HG02852 (cell line): Measurements from ENCODE around the gene SF3B2.
A peak's percentile ranks its signal among the peaks of the same experiment; 100 is the strongest.
"Not testable (repeated sequence)": the region's sequence is repeated elsewhere in the genome, so short reads cannot be mapped to it uniquely, and the experiment has no call there.

ENCODE experiments used
- ATAC-seq: cut with Tn5 transposase; IDR thresholded peaks from one replicate; pipeline ENCODE4 v1.9.1; 2021; ENCODE audit warnings: mild to moderate bottlenecking, moderate library complexity; ENCODE audit not compliant: unreplicated experiment

SF3B2 gene

GRCh38 chr11:66051766-66052663 lies at the start of gene SF3B2:
TSS of gene SF3B2 (plus strand) at chr11:66052364. CDS start at chr11:66052385, 21 bp downstream.
- peak; percentile 93 for ATAC-seq

GRCh38 chr11:66002648-66003225 lies 49.4 kb upstream of the SF3B2 start:
- ATAC-seq = peak; percentile 40

DNA sequence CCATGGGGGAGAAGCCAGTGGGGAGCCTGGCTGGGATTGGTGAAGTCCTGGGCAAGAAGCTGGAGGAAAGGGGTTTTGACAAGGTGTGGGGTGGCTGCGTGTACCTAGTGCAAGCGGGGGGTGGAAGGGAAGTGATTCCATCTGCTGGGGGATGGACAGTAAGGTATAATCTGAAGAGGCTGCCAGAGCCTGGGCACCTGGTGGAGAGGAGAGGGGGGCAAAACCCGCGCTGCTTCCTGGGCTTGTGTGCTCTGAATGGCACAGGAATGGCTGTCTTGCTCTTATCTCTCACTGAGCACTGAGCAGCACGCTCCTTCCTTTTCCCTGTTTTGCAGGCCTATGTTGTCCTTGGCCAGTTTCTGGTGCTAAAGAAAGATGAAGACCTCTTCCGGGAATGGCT lies 48.9 kb upstream of the SF3B2 start:
- ATAC-seq = no peak

DNA sequence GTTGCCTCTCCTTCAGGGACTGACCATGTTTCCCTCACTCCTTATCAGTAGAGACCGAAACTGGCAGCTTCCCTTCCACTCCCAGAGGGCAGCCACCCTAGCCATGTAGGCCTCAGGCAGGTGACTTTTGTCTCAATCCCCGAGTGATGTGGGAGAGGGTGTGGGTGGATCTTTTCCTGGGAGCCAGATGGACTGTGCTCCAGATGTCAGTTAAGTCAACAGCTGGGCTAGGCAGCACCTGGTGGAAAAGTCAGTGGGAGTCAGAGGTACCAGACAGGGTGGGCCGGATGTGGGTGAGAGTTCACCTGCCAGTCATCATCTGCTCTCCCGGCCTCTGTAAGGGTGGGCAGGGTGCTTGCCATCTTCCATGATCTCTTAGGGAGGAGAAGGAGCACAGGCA lies 48.0 kb upstream of the SF3B2 start:
- ATAC-seq = no peak

GRCh38 chr11:66006134-66006890 lies 45.9 kb upstream of the SF3B2 start:
- no peak for ATAC-seq

DNA sequence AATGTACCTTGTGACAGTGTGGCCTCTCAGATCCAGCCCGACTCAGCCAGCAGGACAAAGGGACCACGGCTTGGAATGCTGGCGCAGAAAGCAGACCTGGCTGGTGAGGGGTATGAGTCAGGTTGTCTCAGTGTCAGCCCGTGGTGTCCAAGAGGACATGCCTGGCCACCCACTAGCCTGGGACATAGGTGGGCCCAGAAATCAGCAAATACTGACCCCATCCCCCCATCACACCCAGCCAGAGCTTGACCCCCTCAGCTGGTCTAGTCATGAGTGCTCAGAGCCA lies 45.3 kb upstream of the SF3B2 start:
- ATAC-seq = no peak

DNA sequence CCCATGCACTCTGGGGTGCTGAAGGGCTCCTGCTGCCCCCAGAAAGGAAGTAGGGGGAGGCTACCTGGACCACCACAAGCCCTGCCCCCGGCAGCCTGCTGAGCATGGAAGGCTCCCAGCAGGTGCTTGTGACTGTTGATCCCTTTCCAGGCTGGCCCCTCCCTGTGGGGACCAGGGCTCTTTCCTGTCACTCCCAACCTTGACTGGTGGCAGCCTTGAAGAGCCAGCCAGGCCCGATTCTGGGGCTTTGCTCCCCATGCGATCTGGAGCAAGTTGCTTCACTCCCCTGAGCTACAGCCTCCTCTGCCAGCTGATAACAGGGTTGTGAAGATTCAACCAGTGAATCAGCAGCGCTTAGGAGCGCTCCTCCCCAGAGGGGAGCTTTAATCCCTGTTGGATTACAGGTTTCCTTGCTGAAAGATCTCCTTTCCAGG lies 44.9 kb upstream of the SF3B2 start:
- no peak for ATAC-seq

DNA sequence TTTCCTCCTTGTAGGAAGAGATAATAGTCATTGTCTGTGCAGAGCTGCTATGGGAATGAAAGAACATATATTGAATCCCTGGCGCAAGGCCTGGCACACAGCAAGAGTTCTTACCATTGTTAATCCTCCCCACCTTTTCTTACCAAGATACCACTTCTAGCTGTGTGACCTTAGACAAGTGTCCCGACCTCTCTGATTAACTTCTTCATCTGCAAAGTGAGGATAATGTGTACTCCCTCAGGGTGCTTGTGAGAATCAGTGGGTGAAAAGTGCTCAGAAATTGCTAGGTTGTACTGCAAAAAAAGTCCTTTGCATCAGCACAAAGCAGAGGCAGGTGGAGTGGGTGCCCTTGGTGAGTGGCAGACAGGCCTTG lies 44.1 kb upstream of the SF3B2 start:
- no peak for ATAC-seq

- ATAC-seq = no peak
These were observed 43.6 kb upstream of the SF3B2 start for GRCh38 chr11:66008468-66009101.

DNA sequence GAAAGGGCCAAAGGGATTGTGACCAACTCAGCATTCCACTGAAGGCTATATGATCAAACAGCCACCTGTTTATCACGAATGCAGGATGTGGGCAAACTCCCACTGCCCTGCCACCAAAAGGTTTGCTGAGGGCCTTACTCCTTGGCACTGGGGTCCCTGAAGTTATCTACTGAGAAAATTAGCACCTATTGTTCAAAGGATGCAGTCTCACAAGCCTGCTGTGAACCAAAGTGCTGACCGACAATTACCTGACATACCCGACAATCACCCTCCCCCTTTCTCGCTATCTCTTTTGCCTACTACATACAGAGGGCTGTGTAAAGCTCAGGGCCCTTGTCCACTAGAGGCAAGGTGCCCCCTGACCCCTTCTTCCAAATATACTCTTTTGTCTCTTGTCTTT lies 42.1 kb upstream of the SF3B2 start:
- not testable (repeated sequence) for ATAC-seq

DNA sequence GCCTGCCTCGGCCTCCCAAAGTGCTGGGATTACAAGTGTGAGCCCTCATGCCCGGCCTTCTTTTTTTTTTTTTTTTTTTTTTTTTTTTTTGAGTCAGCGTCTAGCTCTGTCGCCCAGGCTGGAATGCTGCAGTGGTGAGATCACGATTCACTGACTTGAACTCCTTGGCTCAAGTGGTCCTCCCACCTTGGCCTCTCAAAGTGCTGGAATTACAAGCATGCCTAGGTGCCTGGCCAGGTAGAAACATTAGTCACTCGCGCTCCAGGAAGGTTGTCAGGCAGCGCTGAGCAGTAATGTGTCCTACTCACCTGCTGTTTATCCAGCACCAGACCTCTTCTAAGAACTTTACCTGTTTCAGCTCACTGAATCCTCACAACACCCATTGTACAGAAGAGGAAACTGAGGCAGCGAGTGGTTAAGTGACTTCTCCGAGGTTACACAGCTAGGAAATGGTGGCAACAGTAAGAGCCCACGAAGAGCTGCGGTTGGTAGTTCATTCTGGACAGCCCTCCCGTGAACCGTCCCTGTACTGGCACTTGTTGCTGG lies 40.9 kb upstream of the SF3B2 start:
- no peak for ATAC-seq

DNA sequence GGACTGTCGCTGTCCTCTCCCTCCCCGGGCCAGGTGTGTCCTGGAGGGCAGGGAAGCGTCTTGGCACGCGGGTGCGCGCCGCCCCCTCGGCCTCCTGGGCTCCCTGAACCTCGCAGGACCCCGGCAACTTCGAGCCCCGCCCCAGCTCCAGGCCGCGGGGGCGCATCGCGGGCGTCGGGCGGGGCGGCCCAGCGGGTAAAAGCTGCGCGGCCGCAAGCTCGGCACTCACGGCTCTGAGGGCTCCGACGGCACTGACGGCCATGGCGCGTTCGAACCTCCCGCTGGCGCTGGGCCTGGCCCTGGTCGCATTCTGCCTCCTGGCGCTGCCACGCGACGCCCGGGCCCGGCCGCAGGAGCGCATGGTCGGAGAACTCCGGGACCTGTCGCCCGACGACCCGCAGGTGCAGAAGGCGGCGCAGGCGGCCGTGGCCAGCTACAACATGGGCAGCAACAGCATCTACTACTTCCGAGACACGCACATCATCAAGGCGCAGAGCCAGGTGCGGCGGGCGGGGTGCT lies 40.3 kb upstream of the SF3B2 start, which contains the start of gene CST6:
CST6 (plus strand) TSS at position 224 of the 519 bp plus-strand sequence; CDS start at position 261, 37 bp downstream.
- ATAC-seq = no peak

DNA sequence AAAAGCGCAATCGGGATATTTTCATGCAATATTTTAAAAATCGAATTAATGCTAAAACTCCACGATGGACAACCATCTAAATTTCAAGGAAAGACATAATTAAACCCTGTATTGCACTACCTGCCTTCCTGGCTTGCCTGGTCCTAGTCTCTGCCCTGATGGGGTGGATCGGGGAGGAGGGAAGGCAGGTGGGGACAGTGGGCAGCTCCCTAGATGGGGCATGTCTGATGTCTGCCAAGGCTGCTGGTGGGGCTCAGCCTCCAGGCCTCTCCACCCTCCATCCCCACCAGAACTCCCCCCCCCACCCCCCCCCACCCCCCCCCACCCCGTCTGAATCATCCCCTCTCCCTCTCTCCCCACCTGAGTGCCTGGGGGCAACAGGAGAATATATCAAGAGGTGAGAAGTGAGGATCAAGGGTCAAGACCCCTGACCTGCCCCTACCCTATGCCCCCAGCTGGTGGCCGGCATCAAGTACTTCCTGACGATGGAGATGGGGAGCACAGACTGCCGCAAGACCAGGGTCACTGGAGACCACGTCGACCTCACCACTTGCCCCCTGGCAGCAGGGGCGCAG lies 39.7 kb upstream of the SF3B2 start:
- ATAC-seq = no peak

GRCh38 chr11:66012946-66013761 lies 39.0 kb upstream of the SF3B2 start:
- no peak for ATAC-seq

GRCh38 chr11:66013762-66014100 lies 38.4 kb upstream of the SF3B2 start:
- no peak for ATAC-seq

- no peak for ATAC-seq
These were observed 37.2 kb upstream of the SF3B2 start for GRCh38 chr11:66014804-66015453.

DNA sequence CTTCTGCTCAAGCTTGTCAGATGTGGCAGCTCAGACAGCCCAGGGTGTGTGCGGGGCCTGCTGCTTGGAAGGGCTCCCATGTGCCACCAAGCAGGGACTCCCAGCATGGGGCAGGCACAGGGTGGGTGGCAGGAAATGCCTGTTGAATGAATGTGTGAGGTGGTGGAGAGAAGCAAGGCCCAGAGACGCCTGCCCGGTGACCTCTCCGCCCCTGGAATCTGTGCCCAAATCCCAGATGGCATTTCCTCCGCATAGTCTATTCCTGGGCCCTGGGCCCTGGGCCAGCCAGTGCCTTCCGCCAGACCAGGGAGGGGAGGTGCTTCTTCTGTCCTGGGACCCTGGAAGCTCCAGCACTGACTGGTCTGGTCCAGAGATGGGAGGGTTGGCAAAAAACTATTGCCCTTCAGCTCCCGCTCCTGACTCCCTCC lies 36.7 kb upstream of the SF3B2 start:
- ATAC-seq = no peak

- ATAC-seq = no peak
These were observed 36.0 kb upstream of the SF3B2 start for GRCh38 chr11:66015936-66016792.
